Liver (tissue), 2 donors: ENCODE data around the gene MUL1.

ENCODE experiments used
- JUND ChIP-seq, 2 donors: IDR thresholded peaks; 2 replicates each; pipeline ENCODE4 v1.6.1; 2016; ENCODE audit warnings: antibody characterized with exemption in 2 of 2
- TF ChIP-seq, protein P1 (sequence below): IDR thresholded peaks from 2 replicates; pipeline ENCODE4 v1.6.1; 2016; ENCODE audit warnings: antibody characterized with exemption
- donor health status: healthy.

GRCh38 chr1:20555758-20556120 lies 47.8 kb upstream of the MUL1 start:
- TF ChIP-seq, protein P1, sequence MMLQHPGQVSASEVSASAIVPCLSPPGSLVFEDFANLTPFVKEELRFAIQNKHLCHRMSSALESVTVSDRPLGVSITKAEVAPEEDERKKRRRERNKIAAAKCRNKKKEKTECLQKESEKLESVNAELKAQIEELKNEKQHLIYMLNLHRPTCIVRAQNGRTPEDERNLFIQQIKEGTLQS, result no peak
- no peak for TF ChIP-seq JUND (IDR thresholded peaks at IDR 0.05)
